K562 (cell line): ENCODE results near the gene VPS16.

Experiments
- EZH2 ChIP-seq: IDR thresholded peaks from 2 replicates; pipeline ENCODE4 v1.6.1; 2012; ENCODE audit warnings: low read depth, mild to moderate bottlenecking, inconsistent platforms, low read length, borderline replicate concordance
- HNRNPLL ChIP-seq: fragments of 200-400 bp; formaldehyde crosslinking; IDR thresholded peaks from 2 replicates; pipeline ENCODE4 v1.6.1; 2017; ENCODE audit warnings: low read length, low read depth, mild to moderate bottlenecking; ENCODE audit not compliant: poor library complexity, severe bottlenecking
- MTA3 ChIP-seq: fragments of 450-650 bp; formaldehyde crosslinking; IDR thresholded peaks from 2 replicates; pipeline ENCODE4 v1.6.1; 2017; ENCODE audit warnings: mild to moderate bottlenecking, borderline replicate concordance
- RAD51 ChIP-seq: fragments of 450-650 bp; IDR thresholded peaks from 2 replicates; pipeline ENCODE4 v1.7.1; 2016; ENCODE audit warnings: low read depth, mild to moderate bottlenecking, borderline replicate concordance
- SMARCE1 ChIP-seq: fragments of 450-650 bp; IDR thresholded peaks from 2 replicates; pipeline ENCODE4 v1.7.1; 2016; ENCODE audit warnings: mild to moderate bottlenecking
- TF ChIP-seq, protein P1 (sequence below): sonication (generic); formaldehyde crosslinking; IDR thresholded peaks from 2 replicates; pipeline ENCODE4 v1.8.1; 2023; ENCODE audit warnings: mild to moderate bottlenecking, missing genetic modification reagents
- TF ChIP-seq, protein P2 (sequence below), 3 experiments: IDR thresholded peaks in 2 of 3; conservative IDR thresholded peaks in 1 of 3; 2 replicates each; pipeline ENCODE4 v1.5.1; 2011 to 2012; ENCODE audit warnings: low read length in 3 of 3, mild to moderate bottlenecking in 3 of 3, control low read depth in 2 of 3, improper control_type of control experiment in 1 of 3, inconsistent platforms in 1 of 3, low read depth in 1 of 3, mixed read lengths in 1 of 3, moderate library complexity in 1 of 3; ENCODE audit not compliant: insufficient read depth in 2 of 3

DNA sequence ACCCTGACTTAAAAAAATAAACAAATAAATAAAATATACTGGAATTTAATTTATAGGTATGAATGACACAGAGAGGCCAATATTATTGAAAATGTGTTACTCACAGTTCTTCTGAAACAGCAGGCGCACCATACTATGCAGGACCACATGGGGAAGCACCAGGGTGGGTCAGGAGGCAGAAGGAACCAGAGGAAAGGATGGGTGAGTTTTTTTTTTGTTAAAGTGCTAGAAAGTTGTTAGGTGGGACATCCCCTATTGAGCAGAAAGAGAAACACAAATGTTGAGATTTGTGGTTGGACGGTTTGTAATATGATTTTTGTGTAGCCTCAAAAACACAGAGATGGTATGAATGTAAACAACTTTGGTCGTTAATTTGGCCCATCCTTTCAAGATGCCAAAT lies 58.7 kb downstream of the VPS16 start:
- TF ChIP-seq SMARCE1, result no peak
- no peak for TF ChIP-seq HNRNPLL
- TF ChIP-seq, protein P1, sequence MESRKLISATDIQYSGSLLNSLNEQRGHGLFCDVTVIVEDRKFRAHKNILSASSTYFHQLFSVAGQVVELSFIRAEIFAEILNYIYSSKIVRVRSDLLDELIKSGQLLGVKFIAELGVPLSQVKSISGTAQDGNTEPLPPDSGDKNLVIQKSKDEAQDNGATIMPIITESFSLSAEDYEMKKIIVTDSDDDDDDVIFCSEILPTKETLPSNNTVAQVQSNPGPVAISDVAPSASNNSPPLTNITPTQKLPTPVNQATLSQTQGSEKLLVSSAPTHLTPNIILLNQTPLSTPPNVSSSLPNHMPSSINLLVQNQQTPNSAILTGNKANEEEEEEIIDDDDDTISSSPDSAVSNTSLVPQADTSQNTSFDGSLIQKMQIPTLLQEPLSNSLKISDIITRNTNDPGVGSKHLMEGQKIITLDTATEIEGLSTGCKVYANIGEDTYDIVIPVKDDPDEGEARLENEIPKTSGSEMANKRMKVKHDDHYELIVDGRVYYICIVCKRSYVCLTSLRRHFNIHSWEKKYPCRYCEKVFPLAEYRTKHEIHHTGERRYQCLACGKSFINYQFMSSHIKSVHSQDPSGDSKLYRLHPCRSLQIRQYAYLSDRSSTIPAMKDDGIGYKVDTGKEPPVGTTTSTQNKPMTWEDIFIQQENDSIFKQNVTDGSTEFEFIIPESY (CRISPR knock-in tag), result no peak
- TF ChIP-seq, protein P2, sequence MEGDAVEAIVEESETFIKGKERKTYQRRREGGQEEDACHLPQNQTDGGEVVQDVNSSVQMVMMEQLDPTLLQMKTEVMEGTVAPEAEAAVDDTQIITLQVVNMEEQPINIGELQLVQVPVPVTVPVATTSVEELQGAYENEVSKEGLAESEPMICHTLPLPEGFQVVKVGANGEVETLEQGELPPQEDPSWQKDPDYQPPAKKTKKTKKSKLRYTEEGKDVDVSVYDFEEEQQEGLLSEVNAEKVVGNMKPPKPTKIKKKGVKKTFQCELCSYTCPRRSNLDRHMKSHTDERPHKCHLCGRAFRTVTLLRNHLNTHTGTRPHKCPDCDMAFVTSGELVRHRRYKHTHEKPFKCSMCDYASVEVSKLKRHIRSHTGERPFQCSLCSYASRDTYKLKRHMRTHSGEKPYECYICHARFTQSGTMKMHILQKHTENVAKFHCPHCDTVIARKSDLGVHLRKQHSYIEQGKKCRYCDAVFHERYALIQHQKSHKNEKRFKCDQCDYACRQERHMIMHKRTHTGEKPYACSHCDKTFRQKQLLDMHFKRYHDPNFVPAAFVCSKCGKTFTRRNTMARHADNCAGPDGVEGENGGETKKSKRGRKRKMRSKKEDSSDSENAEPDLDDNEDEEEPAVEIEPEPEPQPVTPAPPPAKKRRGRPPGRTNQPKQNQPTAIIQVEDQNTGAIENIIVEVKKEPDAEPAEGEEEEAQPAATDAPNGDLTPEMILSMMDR (IDR thresholded peaks at IDR 0.05 in 2 of 3, conservative IDR thresholded peaks at IDR 0.05 in 1 of 3; ENCODE audit: insufficient read depth in 2 of 3, low read depth in 1 of 3, low read length in 3 of 3), result no peak
- no peak for TF ChIP-seq RAD51
- TF ChIP-seq MTA3, result no peak
- TF ChIP-seq EZH2, result no peak
